Transverse colon (tissue), 4 donors: ENCODE data around the gene KDM1B. TPM values are rescaled to one million over a fixed set of nuclear protein-coding genes. Genes with fewer than 3 reads are reported as not detected.
"Not testable (repeated sequence)": the region's sequence is repeated elsewhere in the genome, so short reads cannot be mapped to it uniquely, and the experiment has no call there.

Source experiments
- DNase-seq: peaks from one replicate; pipeline ENCODE4 v3.0.0-alpha.2; 2019
- H3K27ac ChIP-seq, 4 donors: fragments of 200-600 bp; sonication (generic); 2 replicates each; pipeline ENCODE4 v1.5.1; 2016 to 2018; ENCODE audit warnings: inconsistent platforms in 4 of 4
- H3K27me3 ChIP-seq: fragments of 200-600 bp; sonication (generic); 2 replicates; pipeline ENCODE4 v1.5.1; 2017; ENCODE audit warnings: inconsistent platforms
- H3K36me3 ChIP-seq, 4 donors: fragments of 200-600 bp; sonication (generic); 2 replicates each; pipeline ENCODE4 v1.5.1; 2017 to 2019; ENCODE audit warnings: inconsistent platforms in 4 of 4
- H3K4me1 ChIP-seq, 4 donors: fragments of 200-600 bp; sonication (generic); 2 replicates each; pipeline ENCODE4 v1.5.1; 2017 to 2020; ENCODE audit warnings: inconsistent platforms in 4 of 4
- H3K4me3 ChIP-seq, 4 donors: fragments of 200-600 bp; sonication (generic); 1 replicate in 1 of 4; 2 replicates in 3 of 4; pipeline versions ENCODE4 v1.5.1 to v1.6.1; 2017 to 2019; ENCODE audit warnings: inconsistent platforms in 4 of 4
- H3K9me3 ChIP-seq, 2 donors: fragments of 200-600 bp; sonication (generic); 2 replicates each; pipeline ENCODE4 v1.5.1; 2017 to 2019; ENCODE audit warnings: inconsistent platforms in 2 of 2
- EP300 ChIP-seq: sonication (generic); formaldehyde crosslinking; IDR thresholded peaks from one replicate; pipeline ENCODE4 v1.6.1; 2017; ENCODE audit warnings: antibody characterized with exemption, low read depth
- POLR2A ChIP-seq: fragments of 450-650 bp; IDR thresholded peaks from one replicate; pipeline ENCODE4 v1.6.1; 2016; ENCODE audit warnings: antibody characterized with exemption, mild to moderate bottlenecking, moderate library complexity
- POLR2AphosphoS5 ChIP-seq, 3 donors: sonication (generic); formaldehyde crosslinking; IDR thresholded peaks; one replicate each; pipeline ENCODE4 v1.6.1; 2016; ENCODE audit warnings: antibody characterized with exemption in 3 of 3
- WGBS, 2 donors: methylation state at CpG; one replicate each; pipeline ENCODE4 v1.1.5; 2018; ENCODE audit warnings: low coverage in 1 of 2; 5-methylcytosine and 5-hydroxymethylcytosine counted together
- in situ Hi-C, 4 donors: fragments of 200-750 bp; cut with MboI; loops; one replicate each; pipeline versions ENCODE4 v1.15.0 to v1.15.1; 2017; ENCODE audit warnings: low sequenced_read_pairs in 3 of 4, low pct_ligation_motif_present in 1 of 4, low pct_unique_long_range_greater_than_20kb in 1 of 4
- intact Hi-C: fragments of 100-400 bp; cut with DNase I; formaldehyde crosslinking; loops from one replicate; pipeline ENCODE4 v1.15.1; 2023; ENCODE audit warnings: low total_unique reads
- total RNA-seq, 4 donors: library from RNA; depleted of rRNA; stranded (reverse); fragments of >200 nt; gene quantifications; one replicate each; pipeline ENCODE4 v1.1.0, GENCODE V29; 2016
- TF ChIP-seq, protein P1 (sequence below), 5 experiments: fragments of 200-600 bp in 3 of 5; fragments of 450-650 bp in 2 of 5; sonication (generic) in 3 of 5; IDR thresholded peaks; 1 replicate in 2 of 5; 2 replicates in 3 of 5; pipeline ENCODE4 v1.5.1; 2016 to 2017; ENCODE audit warnings: antibody characterized with exemption in 5 of 5, inconsistent platforms in 3 of 5, mild to moderate bottlenecking in 2 of 5, moderate library complexity in 1 of 5

KDM1B gene
- total RNA-seq, 4 donors from 2014 or later: 18.9 to 70.7 (median 40.0) TPM

DNA sequence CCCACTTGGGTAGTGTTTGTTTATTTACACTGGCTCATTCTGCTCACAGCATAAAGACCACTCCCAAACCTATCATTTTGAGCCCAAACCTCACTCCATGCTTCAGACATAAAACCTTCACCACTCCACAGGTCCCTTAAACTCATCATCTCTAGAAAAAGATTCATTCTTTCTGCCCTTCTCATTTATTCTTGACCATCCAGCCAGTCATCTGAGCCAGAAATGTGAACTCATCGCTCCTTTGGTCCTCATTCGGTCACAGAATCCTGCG lies 12.7 kb upstream of the KDM1B start:
- Histone ChIP-seq H3K9me3 (no peaks in the 10 kb centered on the region), H3K4me3 (no peak overlapping the region), H3K36me3 (peaks cover 0 to 42% (median 4%) of the 10 kb centered on the region in 4 donors), H3K27ac (no peak overlapping the region), H3K27me3 (no peaks in the 10 kb centered on the region), H3K4me1 (peaks cover 0 to 31% (median 3%) of the 10 kb centered on the region in 4 donors)
- TF ChIP-seq POLR2AphosphoS5 (IDR thresholded peaks at IDR 0.05): no peak
- TF ChIP-seq POLR2A: no peak
- TF ChIP-seq EP300: no peak
- TF ChIP-seq, protein P1, sequence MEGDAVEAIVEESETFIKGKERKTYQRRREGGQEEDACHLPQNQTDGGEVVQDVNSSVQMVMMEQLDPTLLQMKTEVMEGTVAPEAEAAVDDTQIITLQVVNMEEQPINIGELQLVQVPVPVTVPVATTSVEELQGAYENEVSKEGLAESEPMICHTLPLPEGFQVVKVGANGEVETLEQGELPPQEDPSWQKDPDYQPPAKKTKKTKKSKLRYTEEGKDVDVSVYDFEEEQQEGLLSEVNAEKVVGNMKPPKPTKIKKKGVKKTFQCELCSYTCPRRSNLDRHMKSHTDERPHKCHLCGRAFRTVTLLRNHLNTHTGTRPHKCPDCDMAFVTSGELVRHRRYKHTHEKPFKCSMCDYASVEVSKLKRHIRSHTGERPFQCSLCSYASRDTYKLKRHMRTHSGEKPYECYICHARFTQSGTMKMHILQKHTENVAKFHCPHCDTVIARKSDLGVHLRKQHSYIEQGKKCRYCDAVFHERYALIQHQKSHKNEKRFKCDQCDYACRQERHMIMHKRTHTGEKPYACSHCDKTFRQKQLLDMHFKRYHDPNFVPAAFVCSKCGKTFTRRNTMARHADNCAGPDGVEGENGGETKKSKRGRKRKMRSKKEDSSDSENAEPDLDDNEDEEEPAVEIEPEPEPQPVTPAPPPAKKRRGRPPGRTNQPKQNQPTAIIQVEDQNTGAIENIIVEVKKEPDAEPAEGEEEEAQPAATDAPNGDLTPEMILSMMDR (IDR thresholded peaks at IDR 0.05): no peak
- DNase-seq: no peak
- in situ Hi-C loops: loop anchor here in 2 of 4 donors (25.0 kb wide), 2 partner anchors 555 to 980 kb away; no protein-coding TSS in a partner anchor
- 97 to 100% methylated on average over 1 to 3 of the region's 3 CpGs for WGBS, 2 donors
- intact Hi-C loops: loop anchor here (5.0 kb wide), 1 partner anchor 1800 kb away; no protein-coding TSS in a partner anchor

DNA sequence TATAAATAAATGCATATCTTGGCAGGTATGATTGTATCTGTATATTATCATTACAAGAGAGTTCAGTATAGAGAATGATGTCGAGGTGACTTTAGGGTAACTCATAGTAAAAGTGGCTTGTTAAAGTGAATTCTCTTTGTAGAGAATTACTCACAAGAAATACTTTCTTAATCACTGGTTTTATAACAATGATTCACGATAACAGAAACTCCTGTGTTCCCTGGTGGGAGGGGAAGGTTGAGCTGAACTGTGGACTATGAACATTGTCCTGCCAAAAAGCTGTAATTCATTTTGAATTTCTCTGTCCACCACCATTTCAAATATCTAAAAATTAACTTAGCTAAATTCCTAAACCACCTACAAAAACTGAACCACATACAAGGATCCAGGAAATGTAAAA lies 8.1 kb upstream of the KDM1B start:
- TF ChIP-seq POLR2AphosphoS5 (IDR thresholded peaks at IDR 0.05): peak in 1 of 3 donors; percentile 20
- TF ChIP-seq, protein P1 (IDR thresholded peaks at IDR 0.05): no peak
- no peak for DNase-seq
- H3K4me1 ChIP-seq: peaks cover 0 to 28% (median 11%) of the 10 kb centered on the region in 4 donors
- in situ Hi-C loops: loop anchor here in 2 of 4 donors (25.0 kb wide), 2 partner anchors 560 to 985 kb away; no protein-coding TSS in a partner anchor
- H3K9me3 ChIP-seq: no peaks in the 10 kb centered on the region
- H3K36me3 ChIP-seq: peaks cover 0 to 21% (median 2%) of the 10 kb centered on the region in 4 donors
- peak overlapping the region; percentile 39 to 74 (median 58) for H3K27ac ChIP-seq
- intact Hi-C loops: no loop called here
- no peak overlapping the region for H3K4me3 ChIP-seq
- no peaks in the 10 kb centered on the region for H3K27me3 ChIP-seq
- WGBS, 2 donors: 40 to 42% methylated on average over 2 of the region's 2 CpGs

DNA sequence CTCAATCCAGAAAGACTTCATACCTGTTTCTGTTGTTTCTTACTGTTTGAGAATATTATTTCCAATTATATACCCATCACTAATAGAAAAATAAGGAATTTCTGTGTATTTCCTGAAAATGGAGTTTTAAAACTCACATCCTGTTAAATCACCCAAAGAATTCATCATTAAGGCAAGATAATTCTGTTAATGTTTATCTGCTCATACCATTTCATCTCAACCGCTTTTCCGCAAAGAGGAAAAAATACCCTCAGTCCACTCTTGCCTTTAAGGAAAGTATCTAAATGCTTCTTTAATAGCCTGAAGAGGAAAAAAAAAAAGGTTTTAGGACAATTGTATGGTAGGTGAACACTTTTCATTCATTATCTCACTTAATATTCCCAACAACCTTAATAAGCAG lies 7.6 kb upstream of the KDM1B start:
- Histone ChIP-seq H3K27ac (peak overlapping the region; percentile 27 to 74 (median 58)), H3K27me3 (no peaks in the 10 kb centered on the region), H3K4me1 (peaks cover 0 to 24% (median 11%) of the 10 kb centered on the region in 4 donors), H3K9me3 (no peaks in the 10 kb centered on the region), H3K36me3 (peaks cover 0 to 17% (median 2%) of the 10 kb centered on the region in 4 donors), H3K4me3 (no peak overlapping the region)
- in situ Hi-C loops: loop anchor here in 2 of 4 donors (25.0 kb wide), 2 partner anchors 560 to 985 kb away; no protein-coding TSS in a partner anchor
- intact Hi-C loops: no loop called here
- TF ChIP-seq POLR2A: no peak
- DNase-seq: no peak
- 89 to 94% methylated on average over 2 of the region's 2 CpGs for WGBS, 2 donors

DNA sequence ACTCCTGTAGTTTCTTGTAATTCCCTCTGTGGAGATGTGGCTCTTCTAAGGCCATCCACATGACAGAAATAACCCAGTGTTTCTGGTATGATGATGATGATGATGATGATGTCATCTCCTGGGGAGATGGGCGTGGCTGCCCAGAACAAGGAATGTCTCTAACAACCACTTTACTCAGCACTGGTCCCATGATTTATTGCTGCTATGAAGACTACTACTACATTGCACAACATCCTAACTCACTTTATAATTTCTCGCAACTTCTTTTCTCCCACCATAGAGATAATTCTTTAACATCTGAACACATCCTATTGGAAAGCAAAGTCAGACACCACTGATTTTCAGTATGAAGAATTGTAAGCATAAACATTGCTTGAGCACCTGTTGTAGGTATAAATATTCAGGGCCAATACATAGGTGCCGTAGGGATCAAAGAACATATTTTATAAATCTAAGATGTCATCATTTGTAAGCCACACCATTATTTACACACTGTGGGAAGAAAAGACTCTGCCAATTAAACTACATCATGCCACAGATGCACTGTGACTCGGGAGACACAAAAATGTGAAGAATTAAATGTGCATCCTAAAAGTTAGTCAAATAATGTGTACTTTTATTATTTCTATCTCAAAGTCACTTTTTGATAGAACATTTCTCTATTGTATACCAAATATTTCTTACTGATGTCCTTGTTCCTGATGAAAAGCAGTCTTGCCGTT lies 6.8 kb upstream of the KDM1B start:
- WGBS, 2 donors: 63 to 68% methylated on average over 5 of the region's 5 CpGs
- H3K9me3 ChIP-seq: no peaks in the 10 kb centered on the region
- in situ Hi-C loops: loop anchor here in 2 of 4 donors (25.0 kb wide), 2 partner anchors 561 to 986 kb away; no protein-coding TSS in a partner anchor
- intact Hi-C loops: no loop called here
- H3K4me3 ChIP-seq: no peak overlapping the region
- H3K36me3 ChIP-seq: peaks cover 0 to 8% (median 0%) of the 10 kb centered on the region in 4 donors
- peak; percentile 58 for DNase-seq
- H3K27me3 ChIP-seq: no peaks in the 10 kb centered on the region
- peak overlapping the region; percentile 27 to 74 (median 58) for H3K27ac ChIP-seq
- TF ChIP-seq POLR2A (no peak), POLR2AphosphoS5 (IDR thresholded peaks at IDR 0.05) (peak in 1 of 3 donors; percentile 22)
- H3K4me1 ChIP-seq: peaks cover 0 to 30% (median 18%) of the 10 kb centered on the region in 4 donors

DNA sequence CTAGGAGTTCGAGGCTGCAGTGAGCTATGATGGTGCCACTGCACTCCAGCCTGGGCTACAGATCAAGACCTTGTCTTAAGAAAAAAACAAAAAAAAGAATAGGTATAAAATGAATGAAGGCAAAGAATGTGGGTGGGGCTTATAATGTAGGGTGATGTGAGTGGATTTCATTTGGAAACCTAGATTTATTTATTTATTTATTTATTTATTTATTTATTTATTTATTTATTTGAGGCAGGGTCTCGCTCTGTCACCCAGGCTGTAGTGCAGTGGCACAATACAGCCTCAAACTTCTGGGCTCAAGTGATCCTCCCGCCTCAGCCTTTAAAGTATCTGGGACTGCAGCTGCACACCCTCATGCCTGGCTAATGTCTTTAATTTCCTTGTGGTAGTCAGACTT lies 3.8 kb upstream of the KDM1B start:
- H3K27me3 ChIP-seq, H3K36me3 ChIP-seq, H3K4me3 ChIP-seq, H3K9me3 ChIP-seq, H3K27ac ChIP-seq, DNase-seq, in situ Hi-C loops: not testable (repeated sequence)
- 96 to 100% methylated on average over 3 of the region's 3 CpGs for WGBS, 2 donors
- intact Hi-C loops: loop anchor here (5.0 to 10.0 kb wide), 2 partner anchors 113 to 1986 kb away; partner anchors contain the start of gene DEK
- peaks cover 0 to 40% (median 27%) of the 10 kb centered on the region in 4 donors for H3K4me1 ChIP-seq
